Measurements from ENCODE around the gene ZNF579. TPM values are rescaled to one million over a fixed set of nuclear protein-coding genes. Genes with fewer than 3 reads are reported as not detected.

Gene ZNF579
- total RNA-seq, 1 donor from 2014 or later, result 12.7 TPM

GRCh38 chr19:55603581-55604292 lies 23.1 kb upstream of the ZNF579 start:
- intact Hi-C loops (cut with DNase I), result no loop called here
- Histone ChIP-seq H3K27me3 (ENCODE audit: low read depth) (no peaks in the 10 kb centered on the region), H3K4me3 (peak overlapping the region; percentile 83)

DNA sequence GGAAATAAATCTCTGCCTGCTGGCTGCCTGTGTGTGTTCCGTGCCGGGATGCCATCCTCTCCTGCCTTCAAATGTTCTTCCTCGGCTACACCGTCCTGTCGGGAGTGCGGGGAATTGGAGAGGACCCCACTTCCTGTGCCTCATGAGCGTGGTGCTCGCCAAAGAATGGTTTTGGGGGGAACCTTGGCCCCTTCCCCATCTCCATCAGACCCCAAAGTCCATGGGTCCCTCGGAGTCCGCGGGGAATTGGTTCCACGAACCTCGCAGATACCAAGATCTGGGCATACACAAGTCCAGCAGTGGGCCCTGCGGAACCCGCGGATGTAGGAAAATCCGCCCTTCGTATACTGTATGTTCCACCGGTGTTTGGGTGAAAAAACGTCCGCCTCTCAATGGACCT lies 22.5 kb upstream of the ZNF579 start:
- intact Hi-C loops (cut with DNase I), result no loop called here
- H3K27ac ChIP-seq, result no peak overlapping the region
- H3K27me3 ChIP-seq (ENCODE audit: low read depth), result no peaks in the 10 kb centered on the region
- no peaks in the 10 kb centered on the region for H3K9me3 ChIP-seq
- no peak for DNase-seq
- H3K4me1 ChIP-seq, result peaks cover 40% of the 10 kb centered on the region
- H3K36me3 ChIP-seq, result peaks cover 19% of the 10 kb centered on the region
- TF ChIP-seq, protein P1, sequence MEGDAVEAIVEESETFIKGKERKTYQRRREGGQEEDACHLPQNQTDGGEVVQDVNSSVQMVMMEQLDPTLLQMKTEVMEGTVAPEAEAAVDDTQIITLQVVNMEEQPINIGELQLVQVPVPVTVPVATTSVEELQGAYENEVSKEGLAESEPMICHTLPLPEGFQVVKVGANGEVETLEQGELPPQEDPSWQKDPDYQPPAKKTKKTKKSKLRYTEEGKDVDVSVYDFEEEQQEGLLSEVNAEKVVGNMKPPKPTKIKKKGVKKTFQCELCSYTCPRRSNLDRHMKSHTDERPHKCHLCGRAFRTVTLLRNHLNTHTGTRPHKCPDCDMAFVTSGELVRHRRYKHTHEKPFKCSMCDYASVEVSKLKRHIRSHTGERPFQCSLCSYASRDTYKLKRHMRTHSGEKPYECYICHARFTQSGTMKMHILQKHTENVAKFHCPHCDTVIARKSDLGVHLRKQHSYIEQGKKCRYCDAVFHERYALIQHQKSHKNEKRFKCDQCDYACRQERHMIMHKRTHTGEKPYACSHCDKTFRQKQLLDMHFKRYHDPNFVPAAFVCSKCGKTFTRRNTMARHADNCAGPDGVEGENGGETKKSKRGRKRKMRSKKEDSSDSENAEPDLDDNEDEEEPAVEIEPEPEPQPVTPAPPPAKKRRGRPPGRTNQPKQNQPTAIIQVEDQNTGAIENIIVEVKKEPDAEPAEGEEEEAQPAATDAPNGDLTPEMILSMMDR (IDR thresholded peaks at IDR 0.05), result no peak
- ATAC-seq, result no peak
- no peak overlapping the region for H3K4me3 ChIP-seq

More at GRCh38 chr19:55603581-55604292, 23.1 kb upstream of the ZNF579 start:
- H3K4me1 ChIP-seq, result peaks cover 34% of the 10 kb centered on the region
- H3K27ac ChIP-seq, result peak overlapping the region; percentile 92
- TF ChIP-seq, protein P1 (IDR thresholded peaks at IDR 0.05), result no peak
- DNase-seq (no peak), ATAC-seq (no peak)
- no peaks in the 10 kb centered on the region for H3K9me3 ChIP-seq
- peaks cover 19% of the 10 kb centered on the region for H3K36me3 ChIP-seq

DNA sequence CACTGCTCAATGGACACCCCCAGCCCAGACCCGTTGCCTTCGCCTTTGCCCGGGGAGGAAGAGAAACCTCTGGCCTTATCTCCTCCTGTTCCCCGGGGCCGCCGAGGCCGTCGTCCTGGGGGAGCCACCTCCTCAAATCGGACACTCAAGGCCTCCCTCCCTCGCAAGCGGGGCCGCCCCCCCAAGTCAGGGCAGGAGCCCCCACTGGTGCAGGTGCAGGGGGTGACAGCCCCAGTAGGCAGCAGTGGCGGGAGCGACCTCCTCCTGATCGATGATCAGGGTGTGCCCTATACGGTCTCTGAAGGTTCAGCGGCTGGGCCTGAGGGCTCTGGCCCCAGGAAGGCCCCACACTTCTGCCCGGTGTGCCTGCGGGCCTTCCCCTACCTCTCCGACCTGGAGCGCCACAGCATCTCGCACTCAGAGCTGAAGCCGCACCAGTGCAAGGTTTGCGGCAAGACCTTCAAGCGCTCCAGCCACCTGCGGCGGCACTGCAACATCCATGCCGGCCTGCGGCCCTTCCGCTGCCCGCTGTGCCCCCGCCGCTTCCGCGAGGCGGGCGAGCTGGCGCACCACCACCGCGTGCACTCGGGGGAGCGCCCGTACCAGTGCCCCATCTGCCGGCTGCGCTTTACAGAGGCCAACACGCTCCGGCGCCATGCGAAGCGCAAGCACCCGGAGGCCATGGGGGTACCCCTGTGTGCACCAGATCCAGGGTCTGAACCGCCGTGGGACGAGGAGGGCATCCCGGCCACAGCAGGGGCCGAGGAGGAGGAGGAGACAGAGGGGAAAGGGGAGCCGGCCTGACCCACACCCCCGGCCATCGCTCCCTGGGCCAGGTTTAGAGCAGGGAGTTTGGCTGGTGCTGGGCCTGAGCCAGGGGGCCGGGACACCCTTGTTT lies 21.7 kb upstream of the ZNF579 start:
- Histone ChIP-seq H3K9me3 (no peaks in the 10 kb centered on the region), H3K27ac (no peak overlapping the region), H3K27me3 (ENCODE audit: low read depth) (no peaks in the 10 kb centered on the region), H3K4me1 (peaks cover 40% of the 10 kb centered on the region), H3K36me3 (peaks cover 15% of the 10 kb centered on the region), H3K4me3 (no peak overlapping the region)
- TF ChIP-seq, protein P1 (IDR thresholded peaks at IDR 0.05), result no peak
- intact Hi-C loops (cut with DNase I), result no loop called here
- DNase-seq (peak; percentile 49), ATAC-seq (no peak)

- H3K27ac ChIP-seq, result peak overlapping the region; percentile 98
- H3K4me1 ChIP-seq, result peaks cover 30% of the 10 kb centered on the region
- TF ChIP-seq, protein P1 (IDR thresholded peaks at IDR 0.05), result no peak
- no peaks in the 10 kb centered on the region for H3K27me3 ChIP-seq (ENCODE audit: low read depth)
- intact Hi-C loops (cut with DNase I), result no loop called here
- no peak for ATAC-seq
- no peak for DNase-seq
- peaks cover 19% of the 10 kb centered on the region for H3K36me3 ChIP-seq
- no peaks in the 10 kb centered on the region for H3K9me3 ChIP-seq
- peak overlapping the region; percentile 83 for H3K4me3 ChIP-seq
Observed at GRCh38 chr19:55601084-55601483, 20.4 kb upstream of the ZNF579 start.

DNA sequence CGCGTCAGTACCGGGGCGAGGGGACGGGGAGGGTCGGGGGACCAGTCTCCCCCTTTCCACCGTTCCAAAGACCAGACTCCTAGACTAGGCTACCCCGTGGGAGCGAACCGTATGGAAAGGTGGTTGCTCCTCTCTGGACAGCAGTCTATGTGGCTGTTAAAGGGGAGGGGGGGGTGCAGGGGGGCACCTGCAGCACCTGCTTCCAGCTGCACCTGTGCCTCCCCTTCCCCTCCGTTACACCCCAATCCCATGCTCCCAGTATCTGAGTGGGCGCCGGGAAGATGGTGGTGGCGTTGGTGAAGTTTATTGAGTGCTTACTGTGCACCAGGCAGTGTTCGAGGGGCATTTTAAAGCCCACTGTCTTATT lies 20.0 kb upstream of the ZNF579 start:
- Histone ChIP-seq H3K9me3 (no peaks in the 10 kb centered on the region), H3K27ac (peak overlapping the region; percentile 98), H3K4me3 (peak overlapping the region; percentile 83), H3K4me1 (peaks cover 30% of the 10 kb centered on the region), H3K36me3 (peaks cover 23% of the 10 kb centered on the region), H3K27me3 (ENCODE audit: low read depth) (no peaks in the 10 kb centered on the region)
- ATAC-seq (no peak), DNase-seq (no peak)
- TF ChIP-seq, protein P1 (IDR thresholded peaks at IDR 0.05), result no peak
- intact Hi-C loops (cut with DNase I), result no loop called here
